ENCODE data around the gene COX10.

Gene COX10

GRCh38 chr17:14057591-14057990, 11.7 kb upstream of the COX10 start:
- no peak for DNase-seq (ENCODE audit: low read depth)
- TF ChIP-seq, protein P1, sequence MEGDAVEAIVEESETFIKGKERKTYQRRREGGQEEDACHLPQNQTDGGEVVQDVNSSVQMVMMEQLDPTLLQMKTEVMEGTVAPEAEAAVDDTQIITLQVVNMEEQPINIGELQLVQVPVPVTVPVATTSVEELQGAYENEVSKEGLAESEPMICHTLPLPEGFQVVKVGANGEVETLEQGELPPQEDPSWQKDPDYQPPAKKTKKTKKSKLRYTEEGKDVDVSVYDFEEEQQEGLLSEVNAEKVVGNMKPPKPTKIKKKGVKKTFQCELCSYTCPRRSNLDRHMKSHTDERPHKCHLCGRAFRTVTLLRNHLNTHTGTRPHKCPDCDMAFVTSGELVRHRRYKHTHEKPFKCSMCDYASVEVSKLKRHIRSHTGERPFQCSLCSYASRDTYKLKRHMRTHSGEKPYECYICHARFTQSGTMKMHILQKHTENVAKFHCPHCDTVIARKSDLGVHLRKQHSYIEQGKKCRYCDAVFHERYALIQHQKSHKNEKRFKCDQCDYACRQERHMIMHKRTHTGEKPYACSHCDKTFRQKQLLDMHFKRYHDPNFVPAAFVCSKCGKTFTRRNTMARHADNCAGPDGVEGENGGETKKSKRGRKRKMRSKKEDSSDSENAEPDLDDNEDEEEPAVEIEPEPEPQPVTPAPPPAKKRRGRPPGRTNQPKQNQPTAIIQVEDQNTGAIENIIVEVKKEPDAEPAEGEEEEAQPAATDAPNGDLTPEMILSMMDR (IDR thresholded peaks at IDR 0.05; ENCODE audit: insufficient read depth, low read depth, low read length, missing control alignments): no peak
- H3K4me3 ChIP-seq (ENCODE audit: low read depth, low read length): no peak overlapping the region

GRCh38 chr17:14058051-14058450, 11.3 kb upstream of the COX10 start:
- H3K4me3 ChIP-seq (ENCODE audit: low read depth, low read length): no peak overlapping the region
- DNase-seq (ENCODE audit: low read depth): no peak
- TF ChIP-seq, protein P1 (IDR thresholded peaks at IDR 0.05; ENCODE audit: insufficient read depth, low read depth, low read length, missing control alignments): no peak

DNA sequence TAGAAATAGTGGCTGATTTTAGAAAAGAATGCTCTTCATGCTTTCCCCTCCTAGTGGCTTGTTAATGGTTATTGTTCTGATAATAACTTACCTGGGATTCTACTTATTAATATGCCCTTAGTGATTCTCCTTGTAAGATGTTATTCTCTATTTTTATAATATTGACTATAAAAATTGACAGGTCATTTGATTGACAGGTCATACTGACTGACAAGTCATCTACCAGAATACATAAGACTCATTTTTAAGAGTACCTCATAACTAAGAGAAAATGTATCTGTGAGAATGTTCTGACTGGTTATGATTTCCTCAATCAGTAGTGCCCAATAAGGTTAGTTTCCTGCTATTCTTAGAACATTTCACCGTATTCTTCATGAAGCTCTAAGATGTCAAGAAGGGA, 8.6 kb upstream of the COX10 start:
- H3K4me3 ChIP-seq (ENCODE audit: low read depth, low read length): no peak overlapping the region
- no peak for DNase-seq (ENCODE audit: low read depth)
- TF ChIP-seq, protein P1 (IDR thresholded peaks at IDR 0.05; ENCODE audit: insufficient read depth, low read depth, low read length, missing control alignments): no peak

DNA sequence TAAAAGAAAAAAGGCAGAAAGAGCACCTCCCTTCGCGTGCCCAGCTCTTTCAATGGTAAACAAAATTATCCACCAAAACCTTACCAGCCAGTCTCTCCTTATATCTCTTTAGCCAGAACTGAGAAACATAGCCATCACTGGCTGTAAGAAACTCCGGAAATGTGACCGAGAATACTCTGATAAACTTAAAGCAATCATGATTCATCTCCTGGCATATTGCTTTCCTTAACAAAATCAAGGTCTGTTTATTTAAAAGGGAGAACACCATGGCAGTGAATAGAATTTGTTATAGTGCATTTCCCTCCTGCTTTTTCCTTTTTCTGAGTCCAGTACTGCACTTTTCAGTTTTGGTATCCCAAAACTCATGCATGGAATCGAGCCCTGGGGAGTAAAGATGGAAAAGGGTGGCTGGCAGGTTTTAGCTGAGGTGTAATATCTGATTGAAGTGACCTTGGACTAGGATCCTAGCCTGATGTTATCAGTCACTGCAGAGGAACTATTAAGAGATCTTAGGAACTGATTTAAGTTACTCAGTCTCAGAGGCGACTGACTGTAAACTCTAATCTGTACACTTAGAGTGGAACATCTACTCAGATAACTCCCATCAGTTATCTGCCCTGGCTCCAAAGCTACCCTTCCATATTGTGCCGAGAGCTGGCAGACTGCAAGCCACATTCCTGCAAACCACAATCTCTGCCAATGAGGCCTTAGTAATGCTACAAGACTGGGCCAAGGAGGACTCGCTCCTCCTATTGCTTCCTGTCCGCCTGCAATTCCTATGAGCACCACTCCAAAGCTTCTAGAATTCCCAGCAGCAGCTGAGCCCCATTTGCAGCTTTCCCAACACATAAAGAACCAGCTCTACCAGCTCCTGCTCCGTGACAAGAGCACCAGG, 7.4 kb upstream of the COX10 start:
- TF ChIP-seq, protein P1 (IDR thresholded peaks at IDR 0.05; ENCODE audit: insufficient read depth, low read depth, low read length, missing control alignments): no peak
- DNase-seq (ENCODE audit: low read depth): no peak
- H3K4me3 ChIP-seq (ENCODE audit: low read depth, low read length): no peak overlapping the region

DNA sequence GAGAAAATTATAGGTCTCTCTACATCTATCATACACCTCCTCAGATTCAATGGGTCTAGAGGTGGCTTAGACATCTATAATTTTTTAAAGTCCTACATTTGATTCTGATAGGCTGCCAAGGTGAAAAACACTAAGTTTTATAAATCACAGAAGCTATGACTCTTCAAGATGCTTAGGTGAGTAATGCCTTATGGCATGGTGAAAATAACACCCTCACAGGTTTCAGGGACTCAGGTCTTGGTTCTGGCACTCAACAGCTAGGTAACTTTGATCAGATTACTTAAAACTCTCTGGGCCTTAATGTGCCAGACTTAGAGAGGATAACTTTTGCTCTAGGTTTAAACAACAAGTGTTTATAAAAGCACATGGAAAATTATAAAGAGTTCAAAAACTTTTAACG, 2.0 kb upstream of the COX10 start:
- no peak for DNase-seq (ENCODE audit: low read depth)
- no peak overlapping the region for H3K4me3 ChIP-seq (ENCODE audit: low read depth, low read length)
- TF ChIP-seq, protein P1 (IDR thresholded peaks at IDR 0.05; ENCODE audit: insufficient read depth, low read depth, low read length, missing control alignments): no peak

GRCh38 chr17:14068542-14069250, 608 bp upstream of the COX10 start:
- TF ChIP-seq, protein P1 (IDR thresholded peaks at IDR 0.05; ENCODE audit: insufficient read depth, low read depth, low read length, missing control alignments): no peak
- peak; percentile 8 for DNase-seq (ENCODE audit: low read depth)
- peak overlapping the region; percentile 96 for H3K4me3 ChIP-seq (ENCODE audit: low read depth, low read length)
